Adrenal gland (tissue), 12 donors: ENCODE data around the gene NUP93. TPM values are rescaled to one million over a fixed set of nuclear protein-coding genes. Genes with fewer than 3 reads are reported as not detected.

ENCODE experiments used
- DNase-seq, 7 donors: peaks; one replicate each; pipeline ENCODE4 v3.0.0-alpha.2; 2019 to 2020
- H3K27ac ChIP-seq, 5 donors: fragments of 200-600 bp; sonication (generic) in 4 of 5; 1 replicate in 3 of 5; 2 replicates in 2 of 5; pipeline versions ENCODE4 v1.5.1 to v1.8.0; 2016 to 2020; ENCODE audit warnings: mild to moderate bottlenecking in 1 of 5
- H3K27me3 ChIP-seq: fragments of 200-600 bp; 2 replicates; pipeline ENCODE4 v1.8.0; 2021
- H3K36me3 ChIP-seq, 2 donors: fragments of 200-600 bp; replicated peaks in 1 of 2; 1 replicate in 1 of 2; 2 replicates in 1 of 2; pipeline versions ENCODE4 v1.5.1 to v1.8.0; 2018 to 2022
- H3K4me1 ChIP-seq, 2 donors: fragments of 200-600 bp; replicated peaks in 1 of 2; 1 replicate in 1 of 2; 2 replicates in 1 of 2; pipeline versions ENCODE4 v1.5.1 to v1.8.0; 2018 to 2021
- H3K4me3 ChIP-seq, 4 donors: fragments of 200-600 bp; sonication (generic) in 3 of 4; one replicate each; pipeline ENCODE4 v1.5.1; 2016 to 2018
- H3K9me3 ChIP-seq, 3 donors: fragments of 200-600 bp; sonication (generic) in 1 of 3; replicated peaks in 1 of 3; 1 replicate in 2 of 3; 2 replicates in 1 of 3; pipeline versions ENCODE4 v1.5.1 to v1.8.0; 2016 to 2021
- POLR2A ChIP-seq, 2 donors: fragments of 450-650 bp; IDR thresholded peaks; one replicate each; pipeline ENCODE4 v1.6.1; 2017; ENCODE audit warnings: antibody characterized with exemption in 2 of 2, mild to moderate bottlenecking in 2 of 2, moderate library complexity in 1 of 2
- WGBS, 4 donors: extraction: QIAGEN DNeasy Blood & Tissue Kit in 2 of 4; methylation state at CpG; one replicate each; pipeline versions ENCODE4 v1.1.5 to v1.1.7; 2013 to 2017; 5-methylcytosine and 5-hydroxymethylcytosine counted together
- intact Hi-C, 2 donors: fragments of 100-400 bp; cut with DNase I; formaldehyde crosslinking; loops; one replicate each; pipeline versions ENCODE4 v1.14.1 to v1.15.0; 2022 to 2023
- polyA plus RNA-seq, 3 donors: library from polyadenylated mRNA; stranded (reverse); fragments of 200-250 nt in 2 of 3; fragments of 350-450 nt in 1 of 3; fragmentation: Illumina TruSeq in 1 of 3; extraction: RNeasy Lipid Tissue Mini Kit (QIAGEN cat#74804) in 1 of 3; gene quantifications; one replicate each; pipeline ENCODE4 v1.2.3, GENCODE V29; 2013 to 2014
- total RNA-seq, 9 donors: library from RNA; depleted of rRNA in 4 of 9; stranded (reverse); fragments of >200 nt in 4 of 9; fragments of 120-200 nt in 1 of 9; fragmentation: NEBNext Ultra II Directional in 1 of 9; extraction: Animal tissue kit (Norgen Biotek cat#: 25700) in 1 of 9; gene quantifications; one replicate each; pipeline versions ENCODE4 v1.1.0 to v1.2.4, GENCODE V29; 2013 to 2023
- TF ChIP-seq, protein P1 (sequence below), 6 experiments: fragments of 450-650 bp in 4 of 6; fragments of 200-600 bp in 2 of 6; sonication (generic) in 1 of 6; IDR thresholded peaks; 1 replicate in 5 of 6; 2 replicates in 1 of 6; pipeline versions ENCODE4 v1.5.1 to v1.8.0; 2016 to 2021; ENCODE audit warnings: antibody characterized with exemption in 6 of 6, mild to moderate bottlenecking in 2 of 6, moderate library complexity in 1 of 6
- donor health status: healthy with polysubstance abuse.
- donor health status: Bipolar disorder and iron deficiency.
- donor health status: DM: yes; HTN: yes; CAD: no.
- donor health status: DM: no; HTN: no; CAD: no.
- donor health status: DM: no; HTN: no; CAD: no.
- donor health status: DM: yes; HTN: yes; CAD: no.

NUP93 gene
- total and polyA plus RNA-seq, 12 donors = 29.3 to 71.1 (median 45.8) TPM

- no peak overlapping the region for H3K4me3 ChIP-seq
- 54 to 86% (median 75%) methylated on average over 3 of the region's 3 CpGs for WGBS, 4 donors
- H3K27ac ChIP-seq = no peak overlapping the region
- no peaks in the 10 kb centered on the region for H3K36me3 ChIP-seq
- no peaks in the 10 kb centered on the region for H3K4me1 ChIP-seq
- TF ChIP-seq, protein P1, sequence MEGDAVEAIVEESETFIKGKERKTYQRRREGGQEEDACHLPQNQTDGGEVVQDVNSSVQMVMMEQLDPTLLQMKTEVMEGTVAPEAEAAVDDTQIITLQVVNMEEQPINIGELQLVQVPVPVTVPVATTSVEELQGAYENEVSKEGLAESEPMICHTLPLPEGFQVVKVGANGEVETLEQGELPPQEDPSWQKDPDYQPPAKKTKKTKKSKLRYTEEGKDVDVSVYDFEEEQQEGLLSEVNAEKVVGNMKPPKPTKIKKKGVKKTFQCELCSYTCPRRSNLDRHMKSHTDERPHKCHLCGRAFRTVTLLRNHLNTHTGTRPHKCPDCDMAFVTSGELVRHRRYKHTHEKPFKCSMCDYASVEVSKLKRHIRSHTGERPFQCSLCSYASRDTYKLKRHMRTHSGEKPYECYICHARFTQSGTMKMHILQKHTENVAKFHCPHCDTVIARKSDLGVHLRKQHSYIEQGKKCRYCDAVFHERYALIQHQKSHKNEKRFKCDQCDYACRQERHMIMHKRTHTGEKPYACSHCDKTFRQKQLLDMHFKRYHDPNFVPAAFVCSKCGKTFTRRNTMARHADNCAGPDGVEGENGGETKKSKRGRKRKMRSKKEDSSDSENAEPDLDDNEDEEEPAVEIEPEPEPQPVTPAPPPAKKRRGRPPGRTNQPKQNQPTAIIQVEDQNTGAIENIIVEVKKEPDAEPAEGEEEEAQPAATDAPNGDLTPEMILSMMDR (IDR thresholded peaks at IDR 0.05) = no peak
- no peak for TF ChIP-seq POLR2A (IDR thresholded peaks at IDR 0.05)
- intact Hi-C loops = no loop called here
- no peaks in the 10 kb centered on the region for H3K27me3 ChIP-seq
- DNase-seq = no peak
- no peaks in the 10 kb centered on the region for H3K9me3 ChIP-seq
Observed at GRCh38 chr16:56710181-56710737, 19.7 kb upstream of the NUP93 start.

DNA sequence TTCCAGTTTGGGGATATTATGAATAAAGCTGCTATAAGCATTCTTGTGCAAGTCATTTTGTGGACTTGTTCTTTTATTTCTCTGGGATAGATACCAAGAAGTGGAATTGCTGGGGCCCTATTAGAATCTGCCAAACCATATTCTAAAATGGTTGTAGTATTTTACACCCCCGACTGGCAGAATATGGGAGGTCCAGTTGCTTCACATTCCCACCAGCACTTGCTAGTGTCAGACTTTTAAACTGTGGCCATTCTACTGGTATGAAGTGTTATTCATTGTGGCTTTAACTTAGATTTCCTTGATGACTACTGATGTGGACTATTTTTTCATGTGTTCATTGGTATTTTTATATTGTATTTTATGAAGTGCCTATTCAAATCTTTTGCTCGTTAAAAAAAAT, 18.1 kb upstream of the NUP93 start:
- Histone ChIP-seq H3K36me3 (no peaks in the 10 kb centered on the region), H3K27me3 (no peaks in the 10 kb centered on the region), H3K4me3 (no peak overlapping the region), H3K9me3 (no peaks in the 10 kb centered on the region), H3K27ac (no peak overlapping the region), H3K4me1 (no peaks in the 10 kb centered on the region)
- TF ChIP-seq POLR2A (IDR thresholded peaks at IDR 0.05) = no peak
- TF ChIP-seq, protein P1 (IDR thresholded peaks at IDR 0.05) = no peak
- WGBS, 4 donors = 89 to 95% (median 93%) methylated on average over 2 of the region's 2 CpGs
- DNase-seq = no peak
- intact Hi-C loops = no loop called here

DNA sequence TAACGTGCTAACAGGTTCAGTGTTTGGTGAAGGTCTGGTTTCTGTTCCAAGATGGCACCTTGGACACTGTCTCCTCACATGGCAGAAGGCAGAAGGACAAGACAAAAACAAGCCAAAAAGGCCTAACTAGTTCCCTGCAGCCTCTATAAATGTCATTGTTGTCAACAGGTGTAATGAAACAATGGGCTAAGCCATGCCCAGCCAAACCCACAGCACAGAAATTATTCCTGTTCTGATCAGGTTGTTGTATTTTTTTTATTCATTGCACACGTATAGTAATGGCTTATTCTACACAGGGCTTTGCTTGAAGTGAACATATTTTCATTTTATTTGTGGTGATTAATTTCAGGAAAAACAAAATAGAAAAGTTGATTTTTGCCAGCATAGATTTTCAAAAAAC, 16.1 kb upstream of the NUP93 start:
- H3K36me3 ChIP-seq = no peaks in the 10 kb centered on the region
- no peaks in the 10 kb centered on the region for H3K27me3 ChIP-seq
- H3K4me1 ChIP-seq = no peaks in the 10 kb centered on the region
- DNase-seq = no peak
- H3K9me3 ChIP-seq = no peaks in the 10 kb centered on the region
- 83 to 96% (median 90%) methylated on average over 2 of the region's 2 CpGs for WGBS, 4 donors
- TF ChIP-seq POLR2A (IDR thresholded peaks at IDR 0.05) = no peak
- TF ChIP-seq, protein P1 (IDR thresholded peaks at IDR 0.05) = no peak
- no peak overlapping the region for H3K4me3 ChIP-seq
- intact Hi-C loops = no loop called here
- no peak overlapping the region for H3K27ac ChIP-seq

DNA sequence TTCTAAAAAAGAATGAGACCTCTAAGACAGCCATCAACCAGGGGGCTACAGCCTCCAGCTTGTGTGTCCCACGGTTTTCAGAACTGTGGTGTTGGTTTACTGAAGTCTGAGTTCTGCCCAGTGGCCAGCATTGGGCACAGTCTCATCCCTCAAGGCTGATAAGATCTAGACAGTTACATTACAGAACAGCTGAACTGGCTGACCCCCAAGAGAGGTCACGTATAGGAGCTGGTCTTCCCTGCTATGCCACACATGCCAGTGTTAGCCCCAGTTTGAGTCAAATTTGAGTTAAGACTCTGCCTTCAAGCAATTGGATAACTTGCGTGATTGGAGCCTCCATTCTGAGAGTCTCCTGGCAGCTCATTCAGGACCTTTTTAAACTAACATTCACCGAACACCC, 14.8 kb upstream of the NUP93 start:
- Histone ChIP-seq H3K4me3 (no peak overlapping the region), H3K4me1 (no peaks in the 10 kb centered on the region), H3K9me3 (no peaks in the 10 kb centered on the region), H3K36me3 (no peaks in the 10 kb centered on the region), H3K27me3 (no peaks in the 10 kb centered on the region), H3K27ac (no peak overlapping the region)
- intact Hi-C loops = no loop called here
- DNase-seq = no peak
- WGBS, 4 donors = 77 to 81% (median 80%) methylated on average over 3 to 4 of the region's 4 CpGs
- TF ChIP-seq, protein P1 (IDR thresholded peaks at IDR 0.05) = no peak
- TF ChIP-seq POLR2A (IDR thresholded peaks at IDR 0.05) = no peak
